IMR-90 (cell line): Measurements from ENCODE around the gene ZNHIT1. TPM values are rescaled to one million over a fixed set of nuclear protein-coding genes. Genes with fewer than 3 reads are reported as not detected.
"Not testable (repeated sequence)": the region's sequence is repeated elsewhere in the genome, so short reads cannot be mapped to it uniquely, and the experiment has no call there.

Experiments used
- ATAC-seq: fragments of 200-7000 bp; cut with Tn5 transposase; 2 replicates; pipeline ENCODE4 v1.9.1; 2020; ENCODE audit warnings: low read depth, mild to moderate bottlenecking, moderate library complexity
- BruUV-seq: library from RNA; stranded (reverse); fragments of 400-500 nt; replicated peaks from 2 replicates; lab custom pipeline; 2021; lab: Mats Ljungman, UMichigan
- CTCF ChIA-PET: fragments of 300-600 bp; formaldehyde crosslinking; extraction: SDS; loops from one replicate; lab custom pipeline; 2021; ENCODE audit warnings: antibody characterized with exemption; lab: Yijun Ruan, JAX
- POLR2A ChIA-PET: fragments of 300-600 bp; sonication (Branson Sonifier 250); formaldehyde crosslinking; loops from one replicate; lab custom pipeline; 2022; ENCODE audit warnings: antibody characterized with exemption; ENCODE audit not compliant: unreplicated experiment; lab: Charles Lee
- DNase-seq: peaks from one replicate; pipeline ENCODE4 v3.0.0; 2013
- H2AFZ ChIP-seq: replicated peaks from 2 replicates; pipeline ENCODE3; 2013; ENCODE audit warnings: low read length, mild to moderate bottlenecking; ENCODE audit not compliant: poor library complexity
- H2AK5ac ChIP-seq: 2 replicates; pipeline ENCODE4 v1.6.1; 2013; ENCODE audit warnings: low read depth, low read length, inconsistent platforms
- H2AK9ac ChIP-seq: replicated peaks from 2 replicates; pipeline ENCODE3; 2013; ENCODE audit warnings: mild to moderate bottlenecking, low read depth, low read length, moderate library complexity; ENCODE audit not compliant: poor library complexity
- H2BK120ac ChIP-seq: 2 replicates; pipeline ENCODE4 v1.6.1; 2013; ENCODE audit warnings: low read depth, low read length, inconsistent platforms
- H2BK15ac ChIP-seq: 3 replicates; pipeline ENCODE4 v1.6.1; 2013; ENCODE audit warnings: low read depth, low read length, inconsistent platforms
- H2BK20ac ChIP-seq: 2 replicates; pipeline ENCODE4 v1.6.1; 2013; ENCODE audit warnings: low read depth, mild to moderate bottlenecking, inconsistent platforms, low read length, moderate library complexity
- H2BK5ac ChIP-seq: 2 replicates; pipeline ENCODE4 v1.6.1; 2013; ENCODE audit warnings: mild to moderate bottlenecking, low read depth, low read length, inconsistent platforms; ENCODE audit not compliant: poor library complexity, severe bottlenecking
- H3K14ac ChIP-seq: replicated peaks from 2 replicates; pipeline ENCODE4 v1.6.1; 2013; ENCODE audit warnings: low read depth, low read length, inconsistent platforms
- H3K18ac ChIP-seq: 2 replicates; pipeline ENCODE4 v1.6.1; 2013; ENCODE audit warnings: low read depth, low read length, control low read depth
- H3K23ac ChIP-seq: 2 replicates; pipeline ENCODE4 v1.6.1; 2013; ENCODE audit warnings: low read depth, low read length, inconsistent platforms
- H3K27ac ChIP-seq: 2 replicates; pipeline ENCODE4 v1.5.1; 2013; ENCODE audit warnings: mild to moderate bottlenecking, control low read depth, low read length; ENCODE audit not compliant: insufficient read depth
- H3K27me3 ChIP-seq: 2 replicates; pipeline ENCODE4 v1.6.1; 2013; ENCODE audit warnings: low read length; ENCODE audit not compliant: control insufficient read depth, insufficient read depth
- H3K36me3 ChIP-seq: 2 replicates; pipeline ENCODE4 v1.6.1; 2013; ENCODE audit warnings: low read length, mixed read lengths; ENCODE audit not compliant: control insufficient read depth, insufficient read depth
- H3K4ac ChIP-seq: 2 replicates; pipeline ENCODE4 v1.6.1; 2013; ENCODE audit warnings: low read depth, low read length, inconsistent platforms
- H3K4me1 ChIP-seq: 2 replicates; pipeline ENCODE4 v1.6.1; 2013; ENCODE audit warnings: low read length, mixed read lengths; ENCODE audit not compliant: control insufficient read depth, insufficient read depth
- H3K4me2 ChIP-seq: 2 replicates; pipeline ENCODE4 v1.6.1; 2013; ENCODE audit warnings: low read depth, mild to moderate bottlenecking, control low read depth, low read length, moderate library complexity
- H3K4me3 ChIP-seq: 2 replicates; pipeline ENCODE4 v1.5.1; 2013; ENCODE audit warnings: low read depth, mild to moderate bottlenecking, control low read depth, low read length, moderate library complexity; ENCODE audit not compliant: insufficient read depth
- H3K56ac ChIP-seq: 2 replicates; pipeline ENCODE4 v1.6.1; 2013; ENCODE audit warnings: low read length, inconsistent platforms; ENCODE audit not compliant: insufficient read depth; ENCODE audit errors: extremely low read depth
- H3K79me1 ChIP-seq, 2 experiments: 2 replicates each; pipeline ENCODE4 v1.6.1; 2013; ENCODE audit warnings: low read length in 2 of 2, inconsistent platforms in 1 of 2, low read depth in 1 of 2
- H3K9ac ChIP-seq: 2 replicates; pipeline ENCODE4 v1.6.1; 2013; ENCODE audit warnings: low read depth, low read length, control low read depth
- H3K9me1 ChIP-seq: 2 replicates; pipeline ENCODE4 v1.6.1; 2013; ENCODE audit warnings: low read length, inconsistent platforms; ENCODE audit not compliant: insufficient read depth
- H3K9me3 ChIP-seq: 2 replicates; pipeline ENCODE4 v1.6.1; 2013; ENCODE audit warnings: low read length; ENCODE audit not compliant: control insufficient read depth, insufficient read depth
- H4K20me1 ChIP-seq: 2 replicates; pipeline ENCODE4 v1.6.1; 2013; ENCODE audit warnings: low read length, inconsistent platforms; ENCODE audit not compliant: insufficient read depth
- H4K5ac ChIP-seq: 2 replicates; pipeline ENCODE4 v1.6.1; 2013; ENCODE audit warnings: mild to moderate bottlenecking, low read depth, low read length, control low read depth
- H4K8ac ChIP-seq, 2 experiments: 2 replicates each; pipeline ENCODE4 v1.6.1; 2013; ENCODE audit warnings: low read depth in 2 of 2, low read length in 2 of 2, control low read depth in 1 of 2, inconsistent platforms in 1 of 2
- H4K91ac ChIP-seq: 2 replicates; pipeline ENCODE4 v1.6.1; 2013; ENCODE audit warnings: low read depth, low read length, inconsistent platforms; ENCODE audit not compliant: insufficient read depth
- CEBPB ChIP-seq: IDR thresholded peaks from 2 replicates; pipeline ENCODE4 v1.6.1; 2012; ENCODE audit warnings: low read depth, low read length, improper control_type of control experiment
- RAD21 ChIP-seq: IDR thresholded peaks from 2 replicates; pipeline ENCODE4 v1.6.1; 2012; ENCODE audit warnings: low read length, improper control_type of control experiment
- WGBS, 2 experiments: methylation state at CpG; one replicate each; pipeline versions ENCODE4 v1.1.5 to v1.1.7; 2013; ENCODE audit warnings: missing lambda C conversion rate in 2 of 2; ENCODE audit not compliant: insufficient read length in 1 of 2; ENCODE audit errors: extremely low coverage in 2 of 2; 5-methylcytosine and 5-hydroxymethylcytosine counted together
- dilution Hi-C: fragments of 300-500 bp; cut with HindIII; formaldehyde crosslinking; loops from one replicate; pipeline ENCODE4 v1.14.3; 2018; ENCODE audit warnings: low sequenced_read_pairs; ENCODE audit not compliant: unreplicated experiment
- in situ Hi-C: fragments of 300-500 bp; cut with MboI; formaldehyde crosslinking; loops from 3 replicates; pipeline ENCODE4 v1.14.3; 2019; ENCODE audit warnings: low sequenced_read_pairs, inconsistent platforms, mixed read lengths
- intact Hi-C: fragments of 100-400 bp; cut with micrococcal nuclease; formaldehyde crosslinking; loops from 2 replicates; pipeline ENCODE4 v1.10.0; 2022
- polyA plus RNA-seq, 3 experiments: library from polyadenylated mRNA; depleted of rRNA; stranded (reverse); fragments of >200 nt; gene quantifications; 2 replicates each; pipeline ENCODE4 v1.2.3, GENCODE V29; 2012; ENCODE audit warnings: low replicate concordance in 1 of 3
- total RNA-seq: library from RNA; depleted of rRNA; stranded (reverse); fragments of >200 nt; gene quantifications from 2 replicates; pipeline ENCODE4 v1.2.3, GENCODE V29; 2012

The ZNHIT1 gene
- total and polyA plus RNA-seq, 2 of the 4 experiments (the other 2 are of a cell fraction): 31.7 to 47.1 TPM

DNA sequence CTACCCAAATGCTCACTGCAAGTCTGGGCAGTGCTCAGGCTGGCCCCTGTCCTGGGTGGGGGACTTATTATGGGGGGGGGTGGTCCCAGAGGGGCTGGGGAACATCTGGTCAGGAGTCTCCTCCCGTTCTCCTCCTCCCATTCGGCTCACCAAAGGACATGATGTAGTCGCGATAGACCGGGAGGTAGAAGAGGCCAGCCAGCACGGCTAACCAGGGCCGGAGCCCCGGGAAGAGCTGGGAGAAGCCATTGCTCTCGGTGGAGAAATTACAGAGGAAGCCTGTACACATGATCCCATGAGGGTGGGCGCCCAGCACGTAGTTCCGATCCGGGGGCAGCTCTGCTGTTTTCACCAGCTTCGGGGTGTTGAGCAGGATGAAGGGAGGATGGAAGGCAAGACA is 19.5 kb upstream of the ZNHIT1 start:
- no peak overlapping the region for H4K91ac ChIP-seq
- dilution Hi-C loops: no loop called here
- no peaks in the 10 kb centered on the region for H3K79me1 ChIP-seq
- H3K14ac ChIP-seq: no peak overlapping the region
- no peak overlapping the region for H3K27ac ChIP-seq
- no CpG with 5 or more reads among the region's 14 CpGs for WGBS, 2 experiments
- no peak overlapping the region for H3K18ac ChIP-seq
- no peak overlapping the region for H2BK120ac ChIP-seq
- no peak overlapping the region for H2BK15ac ChIP-seq
- no peak for ATAC-seq
- BruUV-seq: no TSS peak
- H2AK5ac ChIP-seq: no peak overlapping the region
- POLR2A ChIA-PET: no interaction called here
- H2BK20ac ChIP-seq: no peak overlapping the region
- peaks cover 44% of the 10 kb centered on the region for H3K27me3 ChIP-seq
- H4K5ac ChIP-seq: no peak overlapping the region
- no peak overlapping the region for H2AK9ac ChIP-seq
- no peak overlapping the region for H3K4me3 ChIP-seq
- no peaks in the 10 kb centered on the region; the same call in 1 of the 2 replicates for H3K9me1 ChIP-seq
- CTCF ChIA-PET: no interaction called here
- no peak for DNase-seq
- no peaks in the 10 kb centered on the region for H3K36me3 ChIP-seq
- H2AFZ ChIP-seq: no peak overlapping the region
- in situ Hi-C loops: no loop called here
- no peak for TF ChIP-seq CEBPB
- TF ChIP-seq RAD21: no peak
- H3K9me3 ChIP-seq: 0 out of 2 replicates have a peak, but pooled peaks cover 2% of the 10 kb centered on the region
- H3K4ac ChIP-seq: no peak overlapping the region
- no peak overlapping the region for H3K56ac ChIP-seq
- no peak overlapping the region for H3K23ac ChIP-seq
- H2BK5ac ChIP-seq: no peak overlapping the region
- no peak overlapping the region for H4K8ac ChIP-seq
- intact Hi-C loops: no loop called here
- no peaks in the 10 kb centered on the region for H4K20me1 ChIP-seq
- no peak overlapping the region for H3K9ac ChIP-seq
- H3K4me2 ChIP-seq: no peak overlapping the region
- H3K4me1 ChIP-seq: no peaks in the 10 kb centered on the region

DNA sequence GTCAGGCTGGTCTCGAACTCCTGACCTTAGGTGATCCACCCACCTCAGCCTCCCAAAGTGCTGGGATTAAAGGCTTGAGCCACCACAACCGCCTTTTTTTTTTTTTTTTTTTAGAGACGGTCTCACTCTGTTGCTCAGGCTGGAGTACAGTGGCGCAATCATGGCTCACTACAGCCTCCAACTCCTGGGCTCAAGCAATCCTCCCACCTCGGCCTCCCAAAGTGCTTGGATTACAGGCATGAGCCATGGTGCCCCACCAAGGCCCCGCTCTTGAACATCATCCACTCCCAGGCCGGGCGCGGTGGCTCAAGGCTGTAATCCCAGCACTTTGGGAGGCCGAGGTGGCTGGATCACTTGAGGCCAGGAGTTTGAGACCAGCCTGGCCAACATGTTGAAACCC is 18.4 kb upstream of the ZNHIT1 start:
- H3K56ac ChIP-seq, H3K4me1 ChIP-seq, H4K8ac ChIP-seq, H3K9me1 ChIP-seq, H2BK5ac ChIP-seq, H3K27ac ChIP-seq, H3K18ac ChIP-seq, H2BK20ac ChIP-seq, H3K9me3 ChIP-seq, H3K4ac ChIP-seq, H2BK120ac ChIP-seq, H3K14ac ChIP-seq, POLR2A ChIA-PET, H3K36me3 ChIP-seq, in situ Hi-C loops, H4K91ac ChIP-seq, H2BK15ac ChIP-seq, H3K79me1 ChIP-seq, H2AK9ac ChIP-seq, H4K5ac ChIP-seq, H4K20me1 ChIP-seq, DNase-seq, H3K9ac ChIP-seq, H3K23ac ChIP-seq, intact Hi-C loops, dilution Hi-C loops, H3K4me2 ChIP-seq, H2AFZ ChIP-seq, ATAC-seq, H2AK5ac ChIP-seq, BruUV-seq, H3K4me3 ChIP-seq: not testable (repeated sequence)
- peaks cover 48% of the 10 kb centered on the region for H3K27me3 ChIP-seq
- WGBS, 2 experiments: no CpG with 5 or more reads among the region's 10 CpGs
- CTCF ChIA-PET: interaction anchor here (0.6 to 0.7 kb wide), 2 partner anchors 18 to 55 kb away, joined by 3 to 5 read pairs; partner anchors contain the start of gene PLOD3
